Lung (tissue), 12 donors: ENCODE data around the gene ELOB. TPM values are rescaled to one million over a fixed set of nuclear protein-coding genes. Genes with fewer than 3 reads are reported as not detected.

Experiments used
- ATAC-seq: fragments of 200-7000 bp; cut with Tn5 transposase; one replicate; pipeline ENCODE4 v1.9.1; 2020; ENCODE audit warnings: moderate number of reproducible peaks; ENCODE audit not compliant: insufficient read depth, low FRiP score
- DNase-seq, 3 donors: peaks; one replicate each; pipeline ENCODE4 v3.0.0-alpha.2; 2013 to 2017
- H3K27ac ChIP-seq, 2 donors: one replicate each; pipeline ENCODE4 v1.5.1; 2013; ENCODE audit warnings: mild to moderate bottlenecking in 2 of 2, moderate library complexity in 2 of 2, control low read depth in 1 of 2, inconsistent platforms in 1 of 2, low read depth in 1 of 2, low read length in 1 of 2
- H3K27me3 ChIP-seq, 3 donors: one replicate each; pipeline ENCODE4 v1.5.1; 2013; ENCODE audit warnings: low read length in 2 of 3; ENCODE audit not compliant: control insufficient read depth in 3 of 3, insufficient read depth in 3 of 3
- H3K36me3 ChIP-seq, 4 donors: one replicate each; pipeline ENCODE4 v1.5.1; 2013; ENCODE audit warnings: low read length in 4 of 4, mild to moderate bottlenecking in 1 of 4, moderate library complexity in 1 of 4; ENCODE audit not compliant: control insufficient read depth in 4 of 4, insufficient read depth in 4 of 4
- H3K4me1 ChIP-seq, 5 donors: one replicate each; pipeline ENCODE4 v1.5.1; 2013; ENCODE audit warnings: low read length in 5 of 5, mild to moderate bottlenecking in 2 of 5, moderate library complexity in 1 of 5; ENCODE audit not compliant: control insufficient read depth in 5 of 5, insufficient read depth in 5 of 5
- H3K4me3 ChIP-seq: one replicate; pipeline ENCODE4 v1.5.1; 2013; ENCODE audit warnings: mild to moderate bottlenecking, control low read depth, moderate library complexity
- H3K9ac ChIP-seq, 2 donors: one replicate each; pipeline ENCODE4 v1.5.1; 2013; ENCODE audit warnings: low read length in 2 of 2, control low read depth in 1 of 2; ENCODE audit not compliant: insufficient read depth in 1 of 2
- H3K9me3 ChIP-seq, 4 donors: one replicate each; pipeline ENCODE4 v1.5.1; 2013; ENCODE audit warnings: low read length in 3 of 4, mild to moderate bottlenecking in 1 of 4, moderate library complexity in 1 of 4; ENCODE audit not compliant: control insufficient read depth in 4 of 4, insufficient read depth in 3 of 4
- WGBS, 2 donors: extraction: QIAGEN DNeasy Blood & Tissue Kit; methylation state at CpG; one replicate each; pipeline ENCODE4 v1.1.7; 2013; 5-methylcytosine and 5-hydroxymethylcytosine counted together
- polyA plus RNA-seq, 2 donors: library from polyadenylated mRNA; stranded (reverse); fragments of 200-250 nt; gene quantifications; one replicate each; pipeline ENCODE4 v1.2.1, GENCODE V29; 2013
- total RNA-seq, 2 donors: library from RNA; depleted of rRNA in 1 of 2; stranded (reverse); fragments of >200 nt in 1 of 2; gene quantifications; one replicate each; pipeline ENCODE4 v1.2.1, GENCODE V29; 2014 to 2021
- TF ChIP-seq, protein P1 (sequence below): IDR thresholded peaks from 2 replicates; pipeline ENCODE4 v1.5.1; 2012; ENCODE audit warnings: mild to moderate bottlenecking; ENCODE audit errors: control extremely low read depth, extremely low read depth
- donor health status: control.
- donor health status: control.
- donor health status: Bipolar disorder and iron deficiency.
- donor health status: healthy.
- donor health status: DM: yes; HTN: yes; CAD: no.

Gene ELOB
- total and polyA plus RNA-seq, 4 donors, result 87.0 to 740 (median 346) TPM

DNA sequence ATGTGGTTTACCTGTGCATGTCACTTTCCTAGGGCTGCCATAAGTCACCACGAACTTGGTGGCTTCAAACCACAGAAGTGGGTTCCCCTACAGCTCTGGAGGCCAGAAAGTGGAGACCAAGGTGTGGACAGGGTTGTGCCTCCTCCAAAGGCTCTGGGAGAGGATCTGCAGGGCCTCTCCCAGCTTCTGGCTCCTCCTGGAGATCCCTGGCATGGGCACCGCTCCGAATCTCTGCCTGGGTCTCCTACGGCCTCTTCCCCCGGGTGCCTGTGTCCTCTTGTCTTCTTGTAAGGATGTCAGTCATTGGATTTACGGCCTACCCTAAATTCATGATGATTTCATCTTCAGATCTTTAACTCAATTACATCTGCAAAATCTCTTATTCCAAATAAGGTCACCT, 27.1 kb downstream of the ELOB start:
- peaks cover 3 to 16% (median 7%) of the 10 kb centered on the region in 5 donors for H3K4me1 ChIP-seq
- no peaks in the 10 kb centered on the region for H3K36me3 ChIP-seq
- TF ChIP-seq, protein P1, sequence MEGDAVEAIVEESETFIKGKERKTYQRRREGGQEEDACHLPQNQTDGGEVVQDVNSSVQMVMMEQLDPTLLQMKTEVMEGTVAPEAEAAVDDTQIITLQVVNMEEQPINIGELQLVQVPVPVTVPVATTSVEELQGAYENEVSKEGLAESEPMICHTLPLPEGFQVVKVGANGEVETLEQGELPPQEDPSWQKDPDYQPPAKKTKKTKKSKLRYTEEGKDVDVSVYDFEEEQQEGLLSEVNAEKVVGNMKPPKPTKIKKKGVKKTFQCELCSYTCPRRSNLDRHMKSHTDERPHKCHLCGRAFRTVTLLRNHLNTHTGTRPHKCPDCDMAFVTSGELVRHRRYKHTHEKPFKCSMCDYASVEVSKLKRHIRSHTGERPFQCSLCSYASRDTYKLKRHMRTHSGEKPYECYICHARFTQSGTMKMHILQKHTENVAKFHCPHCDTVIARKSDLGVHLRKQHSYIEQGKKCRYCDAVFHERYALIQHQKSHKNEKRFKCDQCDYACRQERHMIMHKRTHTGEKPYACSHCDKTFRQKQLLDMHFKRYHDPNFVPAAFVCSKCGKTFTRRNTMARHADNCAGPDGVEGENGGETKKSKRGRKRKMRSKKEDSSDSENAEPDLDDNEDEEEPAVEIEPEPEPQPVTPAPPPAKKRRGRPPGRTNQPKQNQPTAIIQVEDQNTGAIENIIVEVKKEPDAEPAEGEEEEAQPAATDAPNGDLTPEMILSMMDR, result no peak
- no peak for ATAC-seq
- 91 to 93% methylated on average over 6 of the region's 6 CpGs for WGBS, 2 donors
- DNase-seq, result no peak
- no peak overlapping the region for H3K27ac ChIP-seq
- H3K9me3 ChIP-seq, result peaks cover 0 to 2% (median 0%) of the 10 kb centered on the region in 4 donors
- no peaks in the 10 kb centered on the region for H3K27me3 ChIP-seq
- no peak overlapping the region for H3K4me3 ChIP-seq
- H3K9ac ChIP-seq, result no peak overlapping the region

DNA sequence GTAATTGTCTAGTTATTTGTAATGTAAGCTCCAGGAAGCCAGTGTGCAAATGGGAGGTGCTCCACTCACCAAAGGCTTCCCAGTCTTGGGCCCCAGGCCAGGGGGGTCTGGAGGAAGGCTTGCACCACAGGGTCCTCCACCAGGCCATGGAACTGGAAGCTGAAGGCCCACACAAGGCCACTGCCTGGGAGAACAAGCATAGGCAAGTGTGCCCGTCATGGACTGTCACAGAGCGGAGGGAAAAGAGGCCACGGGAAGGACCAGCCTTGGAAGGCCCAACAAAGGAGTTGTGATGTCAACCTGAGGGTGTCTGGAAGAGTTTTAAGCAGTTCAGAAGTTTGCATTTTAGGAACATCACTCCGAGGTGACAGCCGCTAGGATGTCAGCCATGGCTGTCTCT, 27.6 kb downstream of the ELOB start:
- TF ChIP-seq, protein P1, result no peak
- 93 to 96% methylated on average over 5 of the region's 5 CpGs for WGBS, 2 donors
- Histone ChIP-seq H3K4me1 (peaks cover 0 to 11% (median 4%) of the 10 kb centered on the region in 5 donors), H3K27me3 (no peaks in the 10 kb centered on the region), H3K27ac (no peak overlapping the region), H3K9me3 (peaks cover 0 to 2% (median 0%) of the 10 kb centered on the region in 4 donors), H3K9ac (no peak overlapping the region), H3K36me3 (no peaks in the 10 kb centered on the region), H3K4me3 (no peak overlapping the region)
- DNase-seq (no peak), ATAC-seq (no peak)

DNA sequence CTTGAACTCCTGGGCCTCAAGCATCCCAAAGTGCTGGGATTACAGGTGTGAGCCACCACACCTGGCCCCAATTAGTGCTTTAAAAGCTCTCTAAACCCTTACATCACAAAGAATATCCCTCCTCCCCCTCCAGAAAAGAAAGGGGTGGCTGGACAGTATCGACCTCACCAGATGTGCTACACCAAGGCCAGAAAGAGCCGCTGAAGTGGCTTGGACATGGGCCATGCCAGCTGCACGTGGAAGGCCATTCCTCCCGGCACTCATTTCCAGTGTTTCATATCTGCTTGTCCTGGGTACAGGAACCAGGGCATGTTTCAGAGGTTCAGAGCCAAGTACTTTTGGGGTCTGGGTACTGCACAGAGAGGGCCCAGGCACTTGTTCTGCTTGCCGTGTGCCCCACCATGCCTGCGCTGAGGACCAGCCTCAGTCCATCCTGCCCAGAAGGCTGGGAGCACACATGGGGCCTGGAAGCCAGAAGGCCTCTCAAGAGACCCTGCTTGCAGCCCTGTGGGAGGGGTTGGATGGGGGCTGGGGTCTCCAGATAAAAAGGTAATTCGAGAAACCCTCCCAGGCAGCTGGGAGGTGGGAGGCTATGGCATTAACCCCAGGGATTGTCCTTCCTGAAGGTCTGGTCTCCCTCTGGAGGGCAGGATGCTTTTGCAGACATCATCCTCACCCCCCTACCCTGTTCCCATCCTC, 28.2 kb downstream of the ELOB start:
- Histone ChIP-seq H3K4me1 (peaks cover 0 to 6% (median 4%) of the 10 kb centered on the region in 5 donors), H3K27me3 (no peaks in the 10 kb centered on the region), H3K4me3 (no peak overlapping the region), H3K27ac (no peak overlapping the region), H3K9ac (no peak overlapping the region), H3K36me3 (no peaks in the 10 kb centered on the region), H3K9me3 (peaks cover 0 to 2% (median 0%) of the 10 kb centered on the region in 4 donors)
- TF ChIP-seq, protein P1, result no peak
- ATAC-seq (no peak), DNase-seq (no peak)
- 88 to 94% methylated on average over 7 of the region's 7 CpGs for WGBS, 2 donors
